HFFc6 (cell line): ENCODE measurements around the gene PHKB. TPM values are rescaled to one million over a fixed set of nuclear protein-coding genes. Genes with fewer than 3 reads are reported as not detected.
"Not testable (repeated sequence)": the region's sequence is repeated elsewhere in the genome, so short reads cannot be mapped to it uniquely, and the experiment has no call there.

Experiments used
- DNase-seq: peaks from one replicate; pipeline ENCODE4 v3.0.0-alpha.2; 2018
- H3K27ac Mint-ChIP-seq: 2 replicates; pipeline ENCODE4 v1.8.0; 2020; ENCODE audit warnings: mild to moderate bottlenecking, mixed read lengths
- H3K27me3 Mint-ChIP-seq: 2 replicates; pipeline ENCODE4 v1.8.0; 2021; ENCODE audit warnings: mild to moderate bottlenecking, moderate library complexity, mixed read lengths; ENCODE audit not compliant: insufficient read depth
- H3K36me3 Mint-ChIP-seq: 2 replicates; pipeline ENCODE4 v1.8.0; 2021; ENCODE audit warnings: low read depth, mixed read lengths
- H3K4me1 Mint-ChIP-seq: 2 replicates; pipeline ENCODE4 v1.8.0; 2020; ENCODE audit warnings: low read depth, mixed read lengths
- H3K4me3 Mint-ChIP-seq: 2 replicates; pipeline ENCODE4 v1.8.0; 2020; ENCODE audit warnings: mild to moderate bottlenecking, moderate library complexity, mixed read lengths
- H3K9me3 Mint-ChIP-seq: 2 replicates; pipeline ENCODE4 v1.8.0; 2020; ENCODE audit warnings: mild to moderate bottlenecking, mixed read lengths
- CTCF ChIP-seq: fragments of 200-600 bp; sonication (generic); IDR thresholded peaks from 2 replicates; pipeline ENCODE4 v1.5.0; 2021; ENCODE audit warnings: antibody characterized with exemption, mild to moderate bottlenecking
- total RNA-seq, 6 experiments: library from RNA; stranded (reverse); fragmentation: NEBNext Ultra II Directional; extraction: Animal tissue kit (Norgen Biotek cat#: 25700); gene quantifications; 2 replicates in 1 of 6; 3 replicates in 5 of 6; pipeline ENCODE4 v1.2.3, GENCODE V29; 2021

Gene PHKB
- total RNA-seq, 6 experiments from 2014 or later, result 54.5 to 66.5 (median 62.6) TPM

GRCh38 chr16:47672475-47672874 lies 211.3 kb downstream of the PHKB start:
- peaks cover 5% of the 10 kb centered on the region; the same call in 1 of the 2 replicates for H3K4me1 Mint-ChIP-seq
- H3K27ac Mint-ChIP-seq, result no peak overlapping the region
- no peaks in the 10 kb centered on the region for H3K27me3 Mint-ChIP-seq
- TF ChIP-seq CTCF, result no peak
- H3K36me3 Mint-ChIP-seq, result peaks cover 30% of the 10 kb centered on the region
- H3K9me3 Mint-ChIP-seq, result no peaks in the 10 kb centered on the region
- no peak for DNase-seq
- no peak overlapping the region for H3K4me3 Mint-ChIP-seq

- Mint-ChIP-seq H3K4me3 (no peak overlapping the region), H3K9me3 (no peaks in the 10 kb centered on the region), H3K27ac (no peak overlapping the region), H3K27me3 (no peaks in the 10 kb centered on the region; the same call in 1 of the 2 replicates), H3K4me1 (no peaks in the 10 kb centered on the region), H3K36me3 (peaks cover 44% of the 10 kb centered on the region)
- no peak for DNase-seq
- TF ChIP-seq CTCF, result no peak
Observed at GRCh38 chr16:47676635-47677177, 215.6 kb downstream of the PHKB start.

GRCh38 chr16:47681571-47681970 lies 220.4 kb downstream of the PHKB start:
- H3K9me3 Mint-ChIP-seq, H3K27ac Mint-ChIP-seq, DNase-seq, H3K4me1 Mint-ChIP-seq, H3K27me3 Mint-ChIP-seq, H3K4me3 Mint-ChIP-seq: not testable (repeated sequence)
- H3K36me3 Mint-ChIP-seq, result peaks cover 40% of the 10 kb centered on the region

- H3K4me1 Mint-ChIP-seq, result peaks cover 6% of the 10 kb centered on the region
- H3K36me3 Mint-ChIP-seq, result peaks cover 14% of the 10 kb centered on the region
- no peaks in the 10 kb centered on the region for H3K27me3 Mint-ChIP-seq
- H3K4me3 Mint-ChIP-seq, result no peak overlapping the region
- no peak overlapping the region for H3K27ac Mint-ChIP-seq
- no peak for DNase-seq
- H3K9me3 Mint-ChIP-seq, result no peaks in the 10 kb centered on the region
- TF ChIP-seq CTCF, result no peak
Observed at GRCh38 chr16:47687694-47688093, 226.6 kb downstream of the PHKB start.

- TF ChIP-seq CTCF, result no peak
- Mint-ChIP-seq H3K36me3 (peaks cover 23% of the 10 kb centered on the region), H3K9me3 (no peaks in the 10 kb centered on the region), H3K27ac (no peak overlapping the region), H3K4me3 (no peak overlapping the region), H3K4me1 (no peaks in the 10 kb centered on the region), H3K27me3 (no peaks in the 10 kb centered on the region)
- DNase-seq, result no peak
Observed at GRCh38 chr16:47693226-47693625, 232.1 kb downstream of the PHKB start.

- no peak overlapping the region for H3K4me3 Mint-ChIP-seq
- H3K4me1 Mint-ChIP-seq, result no peaks in the 10 kb centered on the region
- no peak for TF ChIP-seq CTCF
- H3K27ac Mint-ChIP-seq, result no peak overlapping the region
- H3K9me3 Mint-ChIP-seq, result no peaks in the 10 kb centered on the region
- H3K36me3 Mint-ChIP-seq, result peaks cover 29% of the 10 kb centered on the region
- H3K27me3 Mint-ChIP-seq, result no peaks in the 10 kb centered on the region
- no peak for DNase-seq
Observed at GRCh38 chr16:47694543-47694942, 233.4 kb downstream of the PHKB start.
